ENCODE measurements around the gene CHST8. TPM values are rescaled to one million over a fixed set of nuclear protein-coding genes. Genes with fewer than 3 reads are reported as not detected.

CHST8 gene
- total RNA-seq, 1 donor from 2014 or later, result not detected

DNA sequence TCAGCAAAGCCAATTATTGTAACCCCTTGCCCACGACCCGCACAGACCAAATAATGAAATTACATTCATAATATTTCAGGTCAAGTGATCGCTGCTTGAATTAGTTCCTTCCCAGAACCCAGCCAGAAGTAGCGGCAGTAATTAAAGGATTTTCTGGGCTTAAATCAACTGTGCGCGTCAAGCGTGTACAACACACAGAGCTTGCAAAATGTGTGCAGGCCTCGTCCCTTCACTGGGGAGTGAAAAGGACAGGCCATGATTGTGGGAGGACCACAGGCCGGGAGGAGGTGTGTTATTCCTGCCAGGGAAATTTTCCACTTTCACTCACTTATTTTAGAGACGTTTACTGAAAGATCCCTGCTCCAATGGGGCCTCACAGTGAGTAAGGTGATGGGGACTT lies 84.9 kb downstream of the CHST8 start:
- Mint-ChIP-seq H3K27ac (ENCODE audit: unreplicated experiment) (no peak overlapping the region), H3K27me3 (ENCODE audit: low read depth, unreplicated experiment) (peaks cover 10% of the 10 kb centered on the region), H3K36me3 (ENCODE audit: low read depth, unreplicated experiment) (no peaks in the 10 kb centered on the region), H3K4me1 (ENCODE audit: low read depth, unreplicated experiment) (no peaks in the 10 kb centered on the region), H3K4me3 (ENCODE audit: unreplicated experiment) (no peak overlapping the region), H3K9me3 (ENCODE audit: unreplicated experiment) (no peaks in the 10 kb centered on the region)
- no peaks in the 10 kb centered on the region for H3K27me3 ChIP-seq (ENCODE audit: insufficient read depth, low read length)
- no peaks in the 10 kb centered on the region for H4K20me1 ChIP-seq (ENCODE audit: insufficient read depth, low read length)
- no peaks in the 10 kb centered on the region for H3K4me1 ChIP-seq (ENCODE audit: insufficient read depth, low read length)
- no peak overlapping the region for H2AFZ ChIP-seq (ENCODE audit: low read depth, low read length)
- DNase-seq (ENCODE audit: low read depth), result no peak
- H3K36me3 ChIP-seq (ENCODE audit: insufficient read depth, low read length), result no peaks in the 10 kb centered on the region
- H3K4me3 ChIP-seq (ENCODE audit: insufficient read depth, low read depth, low read length), result no peak overlapping the region
- TF ChIP-seq, protein P1, sequence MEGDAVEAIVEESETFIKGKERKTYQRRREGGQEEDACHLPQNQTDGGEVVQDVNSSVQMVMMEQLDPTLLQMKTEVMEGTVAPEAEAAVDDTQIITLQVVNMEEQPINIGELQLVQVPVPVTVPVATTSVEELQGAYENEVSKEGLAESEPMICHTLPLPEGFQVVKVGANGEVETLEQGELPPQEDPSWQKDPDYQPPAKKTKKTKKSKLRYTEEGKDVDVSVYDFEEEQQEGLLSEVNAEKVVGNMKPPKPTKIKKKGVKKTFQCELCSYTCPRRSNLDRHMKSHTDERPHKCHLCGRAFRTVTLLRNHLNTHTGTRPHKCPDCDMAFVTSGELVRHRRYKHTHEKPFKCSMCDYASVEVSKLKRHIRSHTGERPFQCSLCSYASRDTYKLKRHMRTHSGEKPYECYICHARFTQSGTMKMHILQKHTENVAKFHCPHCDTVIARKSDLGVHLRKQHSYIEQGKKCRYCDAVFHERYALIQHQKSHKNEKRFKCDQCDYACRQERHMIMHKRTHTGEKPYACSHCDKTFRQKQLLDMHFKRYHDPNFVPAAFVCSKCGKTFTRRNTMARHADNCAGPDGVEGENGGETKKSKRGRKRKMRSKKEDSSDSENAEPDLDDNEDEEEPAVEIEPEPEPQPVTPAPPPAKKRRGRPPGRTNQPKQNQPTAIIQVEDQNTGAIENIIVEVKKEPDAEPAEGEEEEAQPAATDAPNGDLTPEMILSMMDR (IDR thresholded peaks at IDR 0.05; ENCODE audit: insufficient read depth, low read depth, low read length), result no peak
- TF ChIP-seq EZH2 (IDR thresholded peaks at IDR 0.05; ENCODE audit: insufficient read depth, low read length), result no peak
- no peak overlapping the region for H3K9ac ChIP-seq (ENCODE audit: low read length)
- H3K27ac ChIP-seq (ENCODE audit: low read depth, low read length), result no peak overlapping the region
- H3K79me2 ChIP-seq (ENCODE audit: insufficient read depth, low read length), result no peaks in the 10 kb centered on the region
- no peak for FAIRE-seq
- no peaks in the 10 kb centered on the region for H3K9me3 ChIP-seq (ENCODE audit: insufficient read depth, low read depth, low read length)
- no peak overlapping the region for H3K4me2 ChIP-seq (ENCODE audit: low read length)

DNA sequence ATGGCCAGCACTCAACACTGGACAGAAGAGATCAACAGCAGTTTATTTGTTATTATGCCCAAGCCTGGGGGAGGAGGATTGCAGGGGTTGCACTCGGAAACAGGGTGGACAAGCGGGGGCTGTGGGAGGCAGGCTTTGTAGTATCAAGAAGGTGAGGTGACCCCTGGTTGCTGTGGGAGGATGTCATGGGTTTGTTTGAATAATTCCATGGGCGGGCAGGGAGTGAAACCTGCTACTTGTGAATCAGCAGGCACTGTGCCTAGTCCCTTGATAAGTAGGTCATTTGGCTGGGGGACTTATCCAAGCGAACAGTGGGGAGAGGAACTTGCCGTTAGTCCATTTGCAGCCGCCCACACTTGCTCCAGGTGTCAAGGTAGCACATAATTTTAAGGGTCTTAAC lies 90.5 kb downstream of the CHST8 start:
- no peak overlapping the region for H3K27ac ChIP-seq (ENCODE audit: low read depth, low read length)
- no peaks in the 10 kb centered on the region for H3K36me3 Mint-ChIP-seq (ENCODE audit: low read depth, unreplicated experiment)
- no peak overlapping the region for H3K9ac ChIP-seq (ENCODE audit: low read length)
- H3K27ac Mint-ChIP-seq (ENCODE audit: unreplicated experiment), result no peak overlapping the region
- no peak overlapping the region for H3K4me3 ChIP-seq (ENCODE audit: insufficient read depth, low read depth, low read length)
- H3K4me1 ChIP-seq (ENCODE audit: insufficient read depth, low read length), result no peaks in the 10 kb centered on the region
- H2AFZ ChIP-seq (ENCODE audit: low read depth, low read length), result no peak overlapping the region
- no peaks in the 10 kb centered on the region for H3K9me3 ChIP-seq (ENCODE audit: insufficient read depth, low read depth, low read length)
- no peak for TF ChIP-seq EZH2 (IDR thresholded peaks at IDR 0.05; ENCODE audit: insufficient read depth, low read length)
- TF ChIP-seq, protein P1 (IDR thresholded peaks at IDR 0.05; ENCODE audit: insufficient read depth, low read depth, low read length), result no peak
- no peak for FAIRE-seq
- no peaks in the 10 kb centered on the region for H3K27me3 ChIP-seq (ENCODE audit: insufficient read depth, low read length)
- DNase-seq (ENCODE audit: low read depth), result no peak
- H3K79me2 ChIP-seq (ENCODE audit: insufficient read depth, low read length), result no peaks in the 10 kb centered on the region
- H3K4me1 Mint-ChIP-seq (ENCODE audit: low read depth, unreplicated experiment), result no peaks in the 10 kb centered on the region
- peaks cover 13% of the 10 kb centered on the region for H3K9me3 Mint-ChIP-seq (ENCODE audit: unreplicated experiment)
- H3K36me3 ChIP-seq (ENCODE audit: insufficient read depth, low read length), result no peaks in the 10 kb centered on the region
- no peaks in the 10 kb centered on the region for H4K20me1 ChIP-seq (ENCODE audit: insufficient read depth, low read length)
- no peak overlapping the region for H3K4me3 Mint-ChIP-seq (ENCODE audit: unreplicated experiment)
- H3K27me3 Mint-ChIP-seq (ENCODE audit: low read depth, unreplicated experiment), result peaks cover 23% of the 10 kb centered on the region
- H3K4me2 ChIP-seq (ENCODE audit: low read length), result no peak overlapping the region

DNA sequence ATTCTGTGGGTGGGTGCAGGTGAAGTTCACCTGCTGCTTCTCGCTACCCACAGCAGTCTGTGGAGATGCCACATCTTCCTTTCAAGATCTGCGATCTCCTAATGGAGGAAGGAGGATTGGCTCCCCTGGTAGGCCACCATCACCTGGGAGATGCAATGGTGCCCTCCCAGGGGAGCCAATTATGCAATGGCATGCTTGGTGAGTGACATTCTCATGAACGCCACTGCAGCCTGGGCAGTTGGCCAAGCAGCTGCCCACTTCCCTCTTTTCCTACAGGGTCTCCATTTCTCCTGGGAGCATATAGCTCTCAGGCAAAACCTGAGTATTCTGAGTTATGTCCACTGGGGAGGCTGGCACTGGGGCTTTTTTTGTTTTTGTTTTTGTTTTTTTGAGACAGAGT lies 91.4 kb downstream of the CHST8 start:
- no peaks in the 10 kb centered on the region for H4K20me1 ChIP-seq (ENCODE audit: insufficient read depth, low read length)
- H3K4me1 ChIP-seq (ENCODE audit: insufficient read depth, low read length), result no peaks in the 10 kb centered on the region
- no peaks in the 10 kb centered on the region for H3K27me3 ChIP-seq (ENCODE audit: insufficient read depth, low read length)
- H2AFZ ChIP-seq (ENCODE audit: low read depth, low read length), result no peak overlapping the region
- no peak for FAIRE-seq
- DNase-seq (ENCODE audit: low read depth), result no peak
- H3K9me3 ChIP-seq (ENCODE audit: insufficient read depth, low read depth, low read length), result no peaks in the 10 kb centered on the region
- Mint-ChIP-seq H3K4me3 (ENCODE audit: unreplicated experiment) (no peak overlapping the region), H3K9me3 (ENCODE audit: unreplicated experiment) (peaks cover 13% of the 10 kb centered on the region), H3K27ac (ENCODE audit: unreplicated experiment) (no peak overlapping the region), H3K4me1 (ENCODE audit: low read depth, unreplicated experiment) (no peaks in the 10 kb centered on the region), H3K27me3 (ENCODE audit: low read depth, unreplicated experiment) (peaks cover 24% of the 10 kb centered on the region), H3K36me3 (ENCODE audit: low read depth, unreplicated experiment) (no peaks in the 10 kb centered on the region)
- no peak overlapping the region for H3K9ac ChIP-seq (ENCODE audit: low read length)
- no peaks in the 10 kb centered on the region for H3K79me2 ChIP-seq (ENCODE audit: insufficient read depth, low read length)
- no peak overlapping the region for H3K4me3 ChIP-seq (ENCODE audit: insufficient read depth, low read depth, low read length)
- H3K4me2 ChIP-seq (ENCODE audit: low read length), result no peak overlapping the region
- H3K27ac ChIP-seq (ENCODE audit: low read depth, low read length), result no peak overlapping the region
- TF ChIP-seq, protein P1 (IDR thresholded peaks at IDR 0.05; ENCODE audit: insufficient read depth, low read depth, low read length), result no peak
- no peak for TF ChIP-seq EZH2 (IDR thresholded peaks at IDR 0.05; ENCODE audit: insufficient read depth, low read length)
- H3K36me3 ChIP-seq (ENCODE audit: insufficient read depth, low read length), result no peaks in the 10 kb centered on the region
